ENCODE results near the gene WDR47. TPM values are rescaled to one million over a fixed set of nuclear protein-coding genes. Genes with fewer than 3 reads are reported as not detected.

WDR47 gene
- 20.0 TPM for total RNA-seq
- long read RNA-seq, full-length matches to known transcripts: 7 of 11 reads
- long read RNA-seq, partial matches to known transcripts: 2 of 11 reads
- long read RNA-seq, other reads (novel, unspliced or antisense): 2 of 11 reads

- intact Hi-C loops (cut with micrococcal nuclease): no loop called here
- Histone ChIP-seq H3K4me1 (peaks cover 30% of the 10 kb centered on the region), H3K27ac (replicated peaks) (peak within 1 kb of the TSS; percentile 93), H3K27me3 (ENCODE audit: low read depth) (no peaks in the 10 kb centered on the region), H3K4me3 (peak within 1 kb of the TSS; percentile 100), H3K36me3 (no peaks in the 10 kb centered on the region), H3K9me3 (replicated peaks) (no peaks in the 10 kb centered on the region)
- TF ChIP-seq, protein P1, sequence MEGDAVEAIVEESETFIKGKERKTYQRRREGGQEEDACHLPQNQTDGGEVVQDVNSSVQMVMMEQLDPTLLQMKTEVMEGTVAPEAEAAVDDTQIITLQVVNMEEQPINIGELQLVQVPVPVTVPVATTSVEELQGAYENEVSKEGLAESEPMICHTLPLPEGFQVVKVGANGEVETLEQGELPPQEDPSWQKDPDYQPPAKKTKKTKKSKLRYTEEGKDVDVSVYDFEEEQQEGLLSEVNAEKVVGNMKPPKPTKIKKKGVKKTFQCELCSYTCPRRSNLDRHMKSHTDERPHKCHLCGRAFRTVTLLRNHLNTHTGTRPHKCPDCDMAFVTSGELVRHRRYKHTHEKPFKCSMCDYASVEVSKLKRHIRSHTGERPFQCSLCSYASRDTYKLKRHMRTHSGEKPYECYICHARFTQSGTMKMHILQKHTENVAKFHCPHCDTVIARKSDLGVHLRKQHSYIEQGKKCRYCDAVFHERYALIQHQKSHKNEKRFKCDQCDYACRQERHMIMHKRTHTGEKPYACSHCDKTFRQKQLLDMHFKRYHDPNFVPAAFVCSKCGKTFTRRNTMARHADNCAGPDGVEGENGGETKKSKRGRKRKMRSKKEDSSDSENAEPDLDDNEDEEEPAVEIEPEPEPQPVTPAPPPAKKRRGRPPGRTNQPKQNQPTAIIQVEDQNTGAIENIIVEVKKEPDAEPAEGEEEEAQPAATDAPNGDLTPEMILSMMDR (IDR thresholded peaks at IDR 0.05; ENCODE audit: borderline replicate concordance): peak; percentile 8
- peak; percentile 95 for DNase-seq
Measured at GRCh38 chr1:109041621-109042468, at the start of gene WDR47. Gene WDR47, minus strand, starts transcription at chr1:109042102. Its CDS starts 18,590 bp downstream, at chr1:109023512.

DNA sequence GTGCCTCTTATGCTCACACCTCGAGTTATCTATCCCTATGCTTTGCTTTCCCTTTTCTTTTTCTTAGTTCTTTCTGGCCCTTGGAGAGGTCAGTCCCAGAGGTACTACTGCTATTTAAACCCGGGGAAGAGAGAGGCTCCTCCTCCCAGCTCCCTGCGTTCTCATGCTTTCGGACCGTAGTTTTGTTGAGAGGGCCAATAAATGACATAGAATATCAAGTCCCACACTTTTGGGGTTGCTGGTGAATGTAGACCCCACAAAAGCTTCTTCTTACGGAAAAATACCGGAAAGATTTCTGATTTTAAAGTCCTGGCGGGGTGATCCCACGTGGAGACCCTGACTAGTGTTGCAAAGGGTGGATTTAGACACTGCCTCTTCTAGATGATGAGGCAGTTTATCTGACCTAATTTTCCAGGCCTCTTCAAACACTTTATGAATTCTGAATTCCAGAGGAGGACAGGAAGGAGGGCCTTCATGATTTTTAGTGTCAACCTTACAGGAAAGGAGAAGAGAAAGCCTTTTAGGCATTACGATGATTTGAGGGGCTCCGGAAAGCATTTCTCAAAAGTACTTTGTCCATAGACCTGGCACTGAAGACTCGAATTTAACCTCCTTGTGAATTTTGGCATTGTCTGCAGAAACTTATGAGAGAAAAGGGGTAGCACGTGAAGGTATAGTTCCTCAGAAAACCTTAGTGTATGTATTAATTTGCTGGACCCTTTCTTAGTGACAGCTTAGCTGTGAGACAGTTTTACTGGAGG, 49.4 kb upstream of the WDR47 start:
- Histone ChIP-seq H3K27me3 (ENCODE audit: low read depth) (no peaks in the 10 kb centered on the region), H3K36me3 (peaks cover 21% of the 10 kb centered on the region), H3K27ac (replicated peaks) (peak overlapping the region; percentile 98), H3K4me3 (peak overlapping the region; percentile 83), H3K9me3 (replicated peaks) (no peaks in the 10 kb centered on the region), H3K4me1 (peaks cover 68% of the 10 kb centered on the region)
- intact Hi-C loops (cut with micrococcal nuclease): no loop called here
- DNase-seq: no peak
- TF ChIP-seq, protein P1 (IDR thresholded peaks at IDR 0.05; ENCODE audit: borderline replicate concordance): no peak

DNA sequence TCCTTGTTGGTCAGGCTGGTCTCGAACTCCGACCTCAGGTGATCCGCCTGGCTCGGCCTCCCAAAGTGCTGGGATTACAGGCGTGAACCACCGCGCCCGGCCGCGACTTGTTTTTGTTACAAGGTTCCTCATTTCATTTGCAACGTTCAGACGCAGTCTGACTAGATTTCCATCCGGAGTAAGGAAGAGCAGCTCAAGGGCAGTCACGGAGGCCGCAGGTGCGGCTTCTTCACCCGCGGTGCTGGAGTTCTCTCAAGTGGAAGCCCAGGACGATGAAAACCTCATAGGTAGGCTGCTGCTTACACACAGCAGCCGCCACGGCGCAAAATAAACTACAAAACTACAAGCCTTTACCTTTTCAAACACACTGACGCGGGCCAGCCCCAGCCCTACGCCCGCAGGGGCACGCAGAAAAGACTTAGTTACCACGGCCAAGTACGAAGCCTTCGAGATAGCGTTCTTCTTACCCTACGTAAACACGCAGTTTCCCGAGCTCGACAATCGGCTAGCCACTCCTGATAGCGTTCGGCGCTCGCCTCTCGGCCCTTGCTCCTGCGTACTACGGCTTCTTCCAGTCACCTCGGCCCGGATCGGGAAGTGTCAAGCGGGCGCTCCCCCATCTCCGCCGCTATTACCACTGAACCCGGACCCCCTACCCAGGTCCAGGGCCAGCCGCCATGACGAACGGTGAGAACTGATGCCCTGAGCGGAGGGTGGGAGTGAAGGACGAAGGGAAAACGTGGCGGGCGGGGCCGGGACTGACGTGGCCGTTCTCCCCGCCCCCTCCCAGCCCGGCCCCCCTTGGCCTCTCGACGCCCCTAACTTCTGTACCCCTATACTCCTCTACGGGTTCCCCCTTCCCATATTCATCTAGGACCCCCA, 48.5 kb upstream of the WDR47 start, which contains the start of gene TMEM167B:
Gene TMEM167B, plus strand, starts transcription at position 569 of the 882 bp plus-strand sequence. Its CDS starts 109 bp downstream, at position 678.
- H3K4me1 ChIP-seq: peaks cover 59% of the 10 kb centered on the region
- DNase-seq: peak; percentile 92
- no peaks in the 10 kb centered on the region for H3K9me3 ChIP-seq (replicated peaks)
- peaks cover 21% of the 10 kb centered on the region for H3K36me3 ChIP-seq
- H3K4me3 ChIP-seq: peak within 1 kb of the TSS; percentile 83
- H3K27me3 ChIP-seq (ENCODE audit: low read depth): no peaks in the 10 kb centered on the region
- intact Hi-C loops (cut with micrococcal nuclease): no loop called here
- TF ChIP-seq, protein P1 (IDR thresholded peaks at IDR 0.05; ENCODE audit: borderline replicate concordance): no peak
- peak within 1 kb of the TSS; percentile 98 for H3K27ac ChIP-seq (replicated peaks)

- Histone ChIP-seq H3K27ac (replicated peaks) (peak overlapping the region; percentile 98), H3K4me3 (peak overlapping the region; percentile 83), H3K27me3 (ENCODE audit: low read depth) (no peaks in the 10 kb centered on the region), H3K9me3 (replicated peaks) (no peaks in the 10 kb centered on the region), H3K36me3 (peaks cover 17% of the 10 kb centered on the region), H3K4me1 (peaks cover 49% of the 10 kb centered on the region)
- DNase-seq: peak; percentile 58
- intact Hi-C loops (cut with micrococcal nuclease): no loop called here
- TF ChIP-seq, protein P1 (IDR thresholded peaks at IDR 0.05; ENCODE audit: borderline replicate concordance): peak; percentile 69
Measured at GRCh38 chr1:109089242-109090015, 47.5 kb upstream of the WDR47 start.

All from left ventricle myocardium inferior (tissue), 1 donor.